NCI-H82 (cell line): ENCODE data around the gene EFCAB11.

Source experiments
- DNase-seq: peaks from one replicate; lab custom pipeline; 2025; lab: John Stamatoyannopoulos, UW

EFCAB11 gene

GRCh38 chr14:89956661-89957009 is 2.1 kb upstream of the EFCAB11 start:
- DNase-seq, result no peak

GRCh38 chr14:89955745-89956660 is 1.5 kb upstream of the EFCAB11 start, which contains the start of gene TDP1:
TSS of gene TDP1 (plus strand) at chr14:89955927. CDS start at chr14:89963115, 7,188 bp downstream.
- DNase-seq, result peak; percentile 97

GRCh38 chr14:89955022-89955744 is 653 bp upstream of the EFCAB11 start:
- no peak for DNase-seq

- DNase-seq, result no peak
Measured at GRCh38 chr14:89953602-89954001, 928 bp downstream of the EFCAB11 start.

GRCh38 chr14:89952576-89952975 is 2.0 kb downstream of the EFCAB11 start:
- peak; percentile 74 for DNase-seq

GRCh38 chr14:89947344-89947743 is 7.2 kb downstream of the EFCAB11 start:
- DNase-seq, result no peak

GRCh38 chr14:89941830-89942377 is 12.6 kb downstream of the EFCAB11 start:
- no peak for DNase-seq

GRCh38 chr14:89936654-89937185 is 17.8 kb downstream of the EFCAB11 start:
- DNase-seq, result no peak

- DNase-seq, result no peak
Measured at GRCh38 chr14:89933002-89933401, 21.5 kb downstream of the EFCAB11 start.

- DNase-seq, result no peak
Measured at GRCh38 chr14:89927186-89927865, 27.2 kb downstream of the EFCAB11 start.

GRCh38 chr14:89926694-89927093 is 27.8 kb downstream of the EFCAB11 start:
- no peak for DNase-seq

- DNase-seq, result no peak
Measured at GRCh38 chr14:89924268-89924667, 30.3 kb downstream of the EFCAB11 start.

GRCh38 chr14:89922031-89922907 is 32.3 kb downstream of the EFCAB11 start:
- no peak for DNase-seq

GRCh38 chr14:89921346-89921745 is 33.2 kb downstream of the EFCAB11 start:
- no peak for DNase-seq

GRCh38 chr14:89920056-89920455 is 34.5 kb downstream of the EFCAB11 start:
- DNase-seq, result no peak

- no peak for DNase-seq
Measured at GRCh38 chr14:89918721-89919120, 35.8 kb downstream of the EFCAB11 start.

GRCh38 chr14:89915114-89915878 is 39.2 kb downstream of the EFCAB11 start:
- peak; percentile 76 for DNase-seq

- DNase-seq, result no peak
Measured at GRCh38 chr14:89912667-89913211, 41.8 kb downstream of the EFCAB11 start.

- DNase-seq, result no peak
Measured at GRCh38 chr14:89912221-89912620, 42.3 kb downstream of the EFCAB11 start.
